DND-41 (cell line): ENCODE measurements around the gene VWA1.
"Not testable (repeated sequence)": the region's sequence is repeated elsewhere in the genome, so short reads cannot be mapped to it uniquely, and the experiment has no call there.

Experiments
- EZH2 ChIP-seq: IDR thresholded peaks from 3 replicates; pipeline ENCODE4 v1.6.1; 2012; ENCODE audit warnings: borderline replicate concordance, low read depth, mild to moderate bottlenecking, moderate library complexity, low read length, inconsistent platforms; ENCODE audit not compliant: severe bottlenecking
- TF ChIP-seq, protein P1 (sequence below): IDR thresholded peaks from 2 replicates; pipeline ENCODE4 v1.5.1; 2012; ENCODE audit warnings: borderline replicate concordance, low read length, moderate library complexity, mild to moderate bottlenecking; ENCODE audit not compliant: poor library complexity, severe bottlenecking; ENCODE audit errors: extremely low read depth

DNA sequence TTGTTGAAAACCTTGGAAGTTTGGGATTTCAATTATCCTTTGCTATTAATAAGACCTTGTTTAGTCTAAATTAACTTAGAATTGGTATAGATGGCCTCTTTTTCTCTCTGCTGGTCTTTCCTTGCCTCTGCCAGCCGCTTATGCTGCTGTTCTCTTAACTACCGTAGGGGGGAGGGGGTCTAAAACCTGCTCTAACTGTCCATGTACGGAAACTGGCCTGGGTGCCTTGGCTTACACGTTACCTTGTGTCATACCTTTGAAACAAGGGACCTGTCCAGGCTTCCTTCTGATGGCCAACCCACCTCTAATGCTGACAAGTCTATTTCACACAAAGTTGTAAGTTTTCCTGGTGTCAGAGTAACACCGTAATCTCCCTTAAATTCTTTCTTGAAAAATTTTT is 18.1 kb upstream of the VWA1 start:
- TF ChIP-seq, protein P1, sequence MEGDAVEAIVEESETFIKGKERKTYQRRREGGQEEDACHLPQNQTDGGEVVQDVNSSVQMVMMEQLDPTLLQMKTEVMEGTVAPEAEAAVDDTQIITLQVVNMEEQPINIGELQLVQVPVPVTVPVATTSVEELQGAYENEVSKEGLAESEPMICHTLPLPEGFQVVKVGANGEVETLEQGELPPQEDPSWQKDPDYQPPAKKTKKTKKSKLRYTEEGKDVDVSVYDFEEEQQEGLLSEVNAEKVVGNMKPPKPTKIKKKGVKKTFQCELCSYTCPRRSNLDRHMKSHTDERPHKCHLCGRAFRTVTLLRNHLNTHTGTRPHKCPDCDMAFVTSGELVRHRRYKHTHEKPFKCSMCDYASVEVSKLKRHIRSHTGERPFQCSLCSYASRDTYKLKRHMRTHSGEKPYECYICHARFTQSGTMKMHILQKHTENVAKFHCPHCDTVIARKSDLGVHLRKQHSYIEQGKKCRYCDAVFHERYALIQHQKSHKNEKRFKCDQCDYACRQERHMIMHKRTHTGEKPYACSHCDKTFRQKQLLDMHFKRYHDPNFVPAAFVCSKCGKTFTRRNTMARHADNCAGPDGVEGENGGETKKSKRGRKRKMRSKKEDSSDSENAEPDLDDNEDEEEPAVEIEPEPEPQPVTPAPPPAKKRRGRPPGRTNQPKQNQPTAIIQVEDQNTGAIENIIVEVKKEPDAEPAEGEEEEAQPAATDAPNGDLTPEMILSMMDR = not testable (repeated sequence)
- TF ChIP-seq EZH2 = not testable (repeated sequence)
